ENCODE data around the gene FLYWCH1. TPM values are rescaled to one million over a fixed set of nuclear protein-coding genes. Genes with fewer than 3 reads are reported as not detected.
A peak's percentile ranks its signal among the peaks of the same experiment; 100 is the strongest.
"Not testable (repeated sequence)": the region's sequence is repeated elsewhere in the genome, so short reads cannot be mapped to it uniquely, and the experiment has no call there.

FLYWCH1 gene
- total RNA-seq, 1 donor from 2014 or later = 10.9 TPM

GRCh38 chr16:2927010-2927646 is 15.4 kb downstream of the FLYWCH1 start:
- peak; percentile 76 for DNase-seq

GRCh38 chr16:2928151-2928550 is 16.4 kb downstream of the FLYWCH1 start:
- DNase-seq = not testable (repeated sequence)

- DNase-seq = no peak
These were observed 17.1 kb downstream of the FLYWCH1 start for GRCh38 chr16:2928796-2929195.

- DNase-seq = no peak
These were observed 18.0 kb downstream of the FLYWCH1 start for GRCh38 chr16:2929693-2930092.

- no peak for DNase-seq
These were observed 18.5 kb downstream of the FLYWCH1 start for GRCh38 chr16:2930236-2930635.

GRCh38 chr16:2931231-2931914 is 19.6 kb downstream of the FLYWCH1 start:
- not testable (repeated sequence) for DNase-seq

GRCh38 chr16:2933136-2933535 is 21.4 kb downstream of the FLYWCH1 start:
- no peak for DNase-seq

- no peak for DNase-seq
These were observed 22.0 kb downstream of the FLYWCH1 start for GRCh38 chr16:2933701-2934100.

GRCh38 chr16:2934450-2934849 is 22.7 kb downstream of the FLYWCH1 start:
- DNase-seq = no peak

- DNase-seq = no peak
These were observed 24.8 kb downstream of the FLYWCH1 start for GRCh38 chr16:2936436-2937011.

- DNase-seq = no peak
These were observed 25.4 kb downstream of the FLYWCH1 start for GRCh38 chr16:2937170-2937569.

GRCh38 chr16:2938206-2938605 is 26.5 kb downstream of the FLYWCH1 start:
- DNase-seq = no peak

GRCh38 chr16:2939968-2940367 is 28.2 kb downstream of the FLYWCH1 start:
- DNase-seq = no peak

GRCh38 chr16:2942045-2942444 is 30.3 kb downstream of the FLYWCH1 start:
- DNase-seq = no peak

- not testable (repeated sequence) for DNase-seq
These were observed 32.0 kb downstream of the FLYWCH1 start for GRCh38 chr16:2943716-2944115.

- DNase-seq = no peak
These were observed 34.9 kb downstream of the FLYWCH1 start for GRCh38 chr16:2946649-2947048.

GRCh38 chr16:2948807-2949704 is 37.3 kb downstream of the FLYWCH1 start:
- DNase-seq = no peak

- DNase-seq = no peak
These were observed 38.1 kb downstream of the FLYWCH1 start for GRCh38 chr16:2949705-2950352.

- no peak for DNase-seq
These were observed 38.6 kb downstream of the FLYWCH1 start for GRCh38 chr16:2950353-2950724.

GRCh38 chr16:2950773-2951172 is 39.0 kb downstream of the FLYWCH1 start:
- no peak for DNase-seq

GRCh38 chr16:2952679-2953078 is 40.9 kb downstream of the FLYWCH1 start:
- no peak for DNase-seq

Measured in skin of body (tissue), 2 donors.